GM12865 (cell line): ENCODE measurements around the gene GRK3.

Experiments
- DNase-seq: peaks from one replicate; pipeline ENCODE4 v3.0.0; 2010; ENCODE audit warnings: low read depth
- H3K4me3 ChIP-seq: 2 replicates; pipeline ENCODE4 v1.5.1; 2011; ENCODE audit warnings: mild to moderate bottlenecking, low read depth, low read length, control low read depth
- CTCF ChIP-seq: IDR thresholded peaks from 2 replicates; pipeline ENCODE4 v1.5.1; 2011; ENCODE audit warnings: low read length, control low read depth, low read depth, inconsistent platforms; ENCODE audit not compliant: insufficient read depth; ENCODE audit errors: missing control alignments

GRK3 gene

GRCh38 chr22:25689631-25690030, 125.2 kb downstream of the GRK3 start:
- H3K4me3 ChIP-seq = no peak overlapping the region
- DNase-seq = no peak
- no peak for TF ChIP-seq CTCF

- no peak for TF ChIP-seq CTCF
- H3K4me3 ChIP-seq = no peak overlapping the region
- DNase-seq = no peak
Observed at GRCh38 chr22:25690798-25691197, 126.3 kb downstream of the GRK3 start.

- DNase-seq = no peak
- no peak overlapping the region for H3K4me3 ChIP-seq
- no peak for TF ChIP-seq CTCF
Observed at GRCh38 chr22:25692397-25693267, 128.2 kb downstream of the GRK3 start.

GRCh38 chr22:25693268-25693565, 128.7 kb downstream of the GRK3 start:
- DNase-seq = no peak
- TF ChIP-seq CTCF = no peak
- no peak overlapping the region for H3K4me3 ChIP-seq

GRCh38 chr22:25694196-25694907, 129.9 kb downstream of the GRK3 start:
- TF ChIP-seq CTCF = no peak
- no peak for DNase-seq
- no peak overlapping the region for H3K4me3 ChIP-seq

- TF ChIP-seq CTCF = no peak
- H3K4me3 ChIP-seq = no peak overlapping the region
- DNase-seq = no peak
Observed at GRCh38 chr22:25695146-25695545, 130.7 kb downstream of the GRK3 start.

- DNase-seq = no peak
- no peak for TF ChIP-seq CTCF
- H3K4me3 ChIP-seq = no peak overlapping the region
Observed at GRCh38 chr22:25696763-25697162, 132.3 kb downstream of the GRK3 start.
